Ovary (tissue), 9 donors: ENCODE results near the gene USP46. TPM values are rescaled to one million over a fixed set of nuclear protein-coding genes. Genes with fewer than 3 reads are reported as not detected.

Experiments
- DNase-seq, 5 donors: peaks; one replicate each; pipeline ENCODE4 v3.0.0-alpha.2; 2019 to 2020
- H3K27ac ChIP-seq, 2 donors: fragments of 200-600 bp; one replicate each; pipeline versions ENCODE4 v1.5.1 to v1.8.0; 2019 to 2022
- H3K27me3 ChIP-seq: fragments of 200-600 bp; one replicate; pipeline ENCODE4 v1.8.0; 2022
- H3K36me3 ChIP-seq: fragments of 200-600 bp; sonication (generic); one replicate; pipeline ENCODE4 v1.5.1; 2019
- H3K4me1 ChIP-seq: one replicate; pipeline ENCODE4 v1.8.1; 2013; ENCODE audit warnings: mild to moderate bottlenecking, moderate library complexity; ENCODE audit not compliant: insufficient read depth
- H3K4me3 ChIP-seq: fragments of 200-600 bp; sonication (generic); one replicate; pipeline ENCODE4 v1.5.1; 2017
- H3K9me3 ChIP-seq, 2 donors: fragments of 200-600 bp in 1 of 2; sonication (generic) in 1 of 2; one replicate each; pipeline versions ENCODE4 v1.5.1 to v1.8.1; 2013 to 2019; ENCODE audit warnings: mild to moderate bottlenecking in 1 of 2, moderate library complexity in 1 of 2
- EP300 ChIP-seq: sonication (generic); formaldehyde crosslinking; IDR thresholded peaks from one replicate; pipeline ENCODE4 v1.6.1; 2017; ENCODE audit warnings: antibody characterized with exemption
- POLR2A ChIP-seq: fragments of 450-650 bp; IDR thresholded peaks from one replicate; pipeline ENCODE4 v1.6.1; 2017; ENCODE audit warnings: antibody characterized with exemption, mild to moderate bottlenecking, moderate library complexity
- WGBS, 3 donors: extraction: QIAGEN DNeasy Blood & Tissue Kit in 1 of 3; methylation state at CpG; one replicate each; pipeline versions ENCODE4 v1.1.5 to v1.1.7; 2013 to 2017; 5-methylcytosine and 5-hydroxymethylcytosine counted together
- intact Hi-C, 4 donors: fragments of 100-400 bp; cut with DNase I; formaldehyde crosslinking; loops; one replicate each; pipeline versions ENCODE4 v1.11.0 to v1.15.1; 2022 to 2023
- polyA plus RNA-seq, 2 donors: library from polyadenylated mRNA; stranded (reverse); fragments of 200-250 nt in 1 of 2; fragments of 350-450 nt in 1 of 2; fragmentation: Illumina TruSeq in 1 of 2; extraction: RNeasy Lipid Tissue Mini Kit (QIAGEN cat#74804) in 1 of 2; gene quantifications; one replicate each; pipeline ENCODE4 v1.2.3, GENCODE V29; 2013 to 2014
- total RNA-seq, 7 donors: library from RNA; depleted of rRNA in 2 of 7; stranded (reverse); fragments of >200 nt in 2 of 7; fragmentation: NEBNext Ultra II Directional in 3 of 7; extraction: Animal tissue kit (Norgen Biotek cat#: 25700) in 3 of 7; gene quantifications; one replicate each; pipeline versions ENCODE4 v1.1.0 to v1.2.4, GENCODE V29; 2016 to 2023
- TF ChIP-seq, protein P1 (sequence below), 3 donors: fragments of 450-650 bp in 2 of 3; fragments of 200-600 bp in 1 of 3; IDR thresholded peaks; one replicate each; pipeline versions ENCODE4 v1.5.1 to v1.8.0; 2016 to 2022; ENCODE audit warnings: antibody characterized with exemption in 3 of 3, mild to moderate bottlenecking in 1 of 3
- donor health status: DM: no; HTN: no; CAD: no; lungs with moderate emphysema.
- donor health status: DM: no; HTN: no; CAD: no.
- donor health status: Bipolar disorder and iron deficiency.
- donor health status: DM: yes; HTN: yes; CAD: no.
- donor health status: DM: no; HTN: no; CAD: no.
- donor health status: DM: yes; HTN: yes; CAD: no.

The USP46 gene
- total and polyA plus RNA-seq, 9 donors: 7.6 to 51.6 (median 26.9) TPM

DNA sequence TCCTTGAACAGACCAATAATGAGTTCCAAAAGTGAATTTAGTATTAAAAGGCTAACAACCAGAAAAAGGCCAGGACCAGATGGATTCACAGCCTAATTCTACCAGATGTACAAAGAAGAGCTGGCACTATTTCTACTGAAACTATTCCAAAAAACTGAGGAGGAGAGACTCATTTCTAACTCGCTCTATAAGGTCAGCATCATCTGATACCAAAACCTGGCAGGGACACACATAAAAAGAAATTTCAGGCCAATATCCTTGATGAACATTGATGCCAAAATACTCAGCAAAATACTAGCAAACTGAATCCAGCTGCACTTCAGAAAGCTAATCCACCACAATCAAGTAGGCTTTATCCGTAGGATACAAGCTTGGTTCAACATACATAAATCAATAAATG, 35.8 kb upstream of the USP46 start:
- no peak overlapping the region for H3K4me3 ChIP-seq
- no peaks in the 10 kb centered on the region for H3K9me3 ChIP-seq
- intact Hi-C loops: no loop called here
- no peak overlapping the region for H3K27ac ChIP-seq
- no peak for DNase-seq
- H3K4me1 ChIP-seq: peaks cover 3% of the 10 kb centered on the region
- no peaks in the 10 kb centered on the region for H3K27me3 ChIP-seq
- WGBS, 3 donors: 37 to 60% (median 58%) methylated on average over 2 of the region's 2 CpGs
- H3K36me3 ChIP-seq: no peaks in the 10 kb centered on the region
- TF ChIP-seq EP300 (no peak), POLR2A (no peak)
- TF ChIP-seq, protein P1, sequence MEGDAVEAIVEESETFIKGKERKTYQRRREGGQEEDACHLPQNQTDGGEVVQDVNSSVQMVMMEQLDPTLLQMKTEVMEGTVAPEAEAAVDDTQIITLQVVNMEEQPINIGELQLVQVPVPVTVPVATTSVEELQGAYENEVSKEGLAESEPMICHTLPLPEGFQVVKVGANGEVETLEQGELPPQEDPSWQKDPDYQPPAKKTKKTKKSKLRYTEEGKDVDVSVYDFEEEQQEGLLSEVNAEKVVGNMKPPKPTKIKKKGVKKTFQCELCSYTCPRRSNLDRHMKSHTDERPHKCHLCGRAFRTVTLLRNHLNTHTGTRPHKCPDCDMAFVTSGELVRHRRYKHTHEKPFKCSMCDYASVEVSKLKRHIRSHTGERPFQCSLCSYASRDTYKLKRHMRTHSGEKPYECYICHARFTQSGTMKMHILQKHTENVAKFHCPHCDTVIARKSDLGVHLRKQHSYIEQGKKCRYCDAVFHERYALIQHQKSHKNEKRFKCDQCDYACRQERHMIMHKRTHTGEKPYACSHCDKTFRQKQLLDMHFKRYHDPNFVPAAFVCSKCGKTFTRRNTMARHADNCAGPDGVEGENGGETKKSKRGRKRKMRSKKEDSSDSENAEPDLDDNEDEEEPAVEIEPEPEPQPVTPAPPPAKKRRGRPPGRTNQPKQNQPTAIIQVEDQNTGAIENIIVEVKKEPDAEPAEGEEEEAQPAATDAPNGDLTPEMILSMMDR (IDR thresholded peaks at IDR 0.05): no peak

DNA sequence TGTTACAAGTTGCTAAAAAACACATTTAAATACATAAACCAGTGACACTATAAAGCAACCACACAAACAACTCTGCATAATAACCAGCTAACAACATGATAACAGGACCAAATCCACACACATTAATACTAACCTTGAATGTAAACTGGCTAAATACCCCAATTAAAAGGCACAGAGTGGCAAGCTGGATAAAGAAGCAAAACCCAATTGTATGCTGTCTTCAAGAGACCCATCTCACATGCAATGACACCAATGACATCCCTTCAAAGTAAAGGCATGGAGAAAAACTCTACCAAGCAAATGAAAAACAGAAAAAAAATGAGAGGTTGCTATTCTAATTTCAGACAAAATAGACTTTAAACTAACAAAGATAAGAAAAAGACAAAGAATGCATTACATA, 34.4 kb upstream of the USP46 start:
- Histone ChIP-seq H3K9me3 (no peaks in the 10 kb centered on the region), H3K4me3 (no peak overlapping the region), H3K4me1 (peaks cover 3% of the 10 kb centered on the region), H3K27me3 (no peaks in the 10 kb centered on the region), H3K27ac (no peak overlapping the region), H3K36me3 (no peaks in the 10 kb centered on the region)
- DNase-seq: no peak
- intact Hi-C loops: no loop called here
- TF ChIP-seq, protein P1 (IDR thresholded peaks at IDR 0.05): no peak
- no peak for TF ChIP-seq EP300
- no peak for TF ChIP-seq POLR2A

DNA sequence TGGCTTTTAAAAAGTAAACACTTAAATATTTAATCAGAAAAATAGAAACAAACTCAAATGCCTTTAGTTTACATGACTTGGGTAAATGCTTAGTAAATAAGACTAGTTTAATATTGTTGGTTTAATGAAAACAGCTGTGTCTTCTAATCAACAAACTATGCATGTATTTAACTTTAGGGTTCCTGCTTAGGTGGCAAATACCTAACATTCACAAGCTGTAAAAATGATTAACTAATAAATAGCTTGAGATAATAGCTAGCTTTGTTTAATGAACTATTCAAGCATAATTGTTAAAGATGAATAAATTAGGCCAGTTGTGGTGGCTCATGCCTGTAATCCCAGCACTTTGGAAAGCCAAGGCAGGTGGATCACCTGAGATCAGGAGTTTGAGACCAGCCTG, 30.0 kb upstream of the USP46 start:
- Histone ChIP-seq H3K36me3 (no peaks in the 10 kb centered on the region), H3K9me3 (no peaks in the 10 kb centered on the region), H3K27me3 (no peaks in the 10 kb centered on the region), H3K4me3 (no peak overlapping the region), H3K27ac (no peak overlapping the region), H3K4me1 (no peaks in the 10 kb centered on the region)
- DNase-seq: no peak
- TF ChIP-seq POLR2A (no peak), EP300 (no peak)
- TF ChIP-seq, protein P1 (IDR thresholded peaks at IDR 0.05): no peak
- intact Hi-C loops: no loop called here

DNA sequence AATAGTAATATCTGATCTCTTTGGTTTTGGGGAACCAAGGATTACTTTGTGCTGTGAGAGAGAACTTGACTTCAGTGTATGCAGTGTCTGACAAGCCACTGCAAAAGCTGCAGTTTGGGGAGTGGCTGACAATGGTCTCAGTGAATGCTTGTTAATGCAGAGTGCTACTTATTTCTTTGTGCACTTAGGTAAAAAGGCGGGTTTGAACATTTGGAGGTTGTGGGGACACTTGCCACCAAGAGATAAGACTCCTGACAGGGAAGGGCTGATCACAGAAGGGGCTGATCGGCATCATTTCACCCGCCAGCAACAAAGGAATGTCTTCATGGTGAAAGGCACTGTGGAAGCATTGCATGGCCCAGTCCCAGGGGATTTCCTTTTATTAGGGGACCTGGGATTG, 28.6 kb upstream of the USP46 start:
- no peaks in the 10 kb centered on the region for H3K36me3 ChIP-seq
- DNase-seq: no peak

More for the DNA sequence above, 28.6 kb upstream of the USP46 start:
- Histone ChIP-seq H3K27me3 (no peaks in the 10 kb centered on the region), H3K4me3 (no peak overlapping the region), H3K9me3 (no peaks in the 10 kb centered on the region), H3K27ac (no peak overlapping the region), H3K4me1 (no peaks in the 10 kb centered on the region)
- WGBS, 3 donors: 90 to 99% (median 98%) methylated on average over 3 of the region's 3 CpGs
- intact Hi-C loops: no loop called here
- TF ChIP-seq POLR2A: no peak
- no peak for TF ChIP-seq EP300
- TF ChIP-seq, protein P1 (IDR thresholded peaks at IDR 0.05): no peak
